Ovary (tissue), 9 donors: ENCODE measurements around the gene SMAD3. TPM values are rescaled to one million over a fixed set of nuclear protein-coding genes. Genes with fewer than 3 reads are reported as not detected.

Experiments
- DNase-seq, 5 donors: peaks; one replicate each; pipeline ENCODE4 v3.0.0-alpha.2; 2019 to 2020
- H3K27ac ChIP-seq, 2 donors: fragments of 200-600 bp; one replicate each; pipeline versions ENCODE4 v1.5.1 to v1.8.0; 2019 to 2022
- H3K27me3 ChIP-seq: fragments of 200-600 bp; one replicate; pipeline ENCODE4 v1.8.0; 2022
- H3K36me3 ChIP-seq: fragments of 200-600 bp; sonication (generic); one replicate; pipeline ENCODE4 v1.5.1; 2019
- H3K4me1 ChIP-seq: one replicate; pipeline ENCODE4 v1.8.1; 2013; ENCODE audit warnings: mild to moderate bottlenecking, moderate library complexity; ENCODE audit not compliant: insufficient read depth
- H3K4me3 ChIP-seq: fragments of 200-600 bp; sonication (generic); one replicate; pipeline ENCODE4 v1.5.1; 2017
- H3K9me3 ChIP-seq, 2 donors: fragments of 200-600 bp in 1 of 2; sonication (generic) in 1 of 2; one replicate each; pipeline versions ENCODE4 v1.5.1 to v1.8.1; 2013 to 2019; ENCODE audit warnings: mild to moderate bottlenecking in 1 of 2, moderate library complexity in 1 of 2
- EP300 ChIP-seq: sonication (generic); formaldehyde crosslinking; IDR thresholded peaks from one replicate; pipeline ENCODE4 v1.6.1; 2017; ENCODE audit warnings: antibody characterized with exemption
- POLR2A ChIP-seq: fragments of 450-650 bp; IDR thresholded peaks from one replicate; pipeline ENCODE4 v1.6.1; 2017; ENCODE audit warnings: antibody characterized with exemption, mild to moderate bottlenecking, moderate library complexity
- WGBS, 3 donors: extraction: QIAGEN DNeasy Blood & Tissue Kit in 1 of 3; methylation state at CpG; one replicate each; pipeline versions ENCODE4 v1.1.5 to v1.1.7; 2013 to 2017; 5-methylcytosine and 5-hydroxymethylcytosine counted together
- intact Hi-C, 4 donors: fragments of 100-400 bp; cut with DNase I; formaldehyde crosslinking; loops; one replicate each; pipeline versions ENCODE4 v1.11.0 to v1.15.1; 2022 to 2023
- polyA plus RNA-seq, 2 donors: library from polyadenylated mRNA; stranded (reverse); fragments of 200-250 nt in 1 of 2; fragments of 350-450 nt in 1 of 2; fragmentation: Illumina TruSeq in 1 of 2; extraction: RNeasy Lipid Tissue Mini Kit (QIAGEN cat#74804) in 1 of 2; gene quantifications; one replicate each; pipeline ENCODE4 v1.2.3, GENCODE V29; 2013 to 2014
- total RNA-seq, 7 donors: library from RNA; depleted of rRNA in 2 of 7; stranded (reverse); fragments of >200 nt in 2 of 7; fragmentation: NEBNext Ultra II Directional in 3 of 7; extraction: Animal tissue kit (Norgen Biotek cat#: 25700) in 3 of 7; gene quantifications; one replicate each; pipeline versions ENCODE4 v1.1.0 to v1.2.4, GENCODE V29; 2016 to 2023
- TF ChIP-seq, protein P1 (sequence below), 3 donors: fragments of 450-650 bp in 2 of 3; fragments of 200-600 bp in 1 of 3; IDR thresholded peaks; one replicate each; pipeline versions ENCODE4 v1.5.1 to v1.8.0; 2016 to 2022; ENCODE audit warnings: antibody characterized with exemption in 3 of 3, mild to moderate bottlenecking in 1 of 3
- donor health status: DM: no; HTN: no; CAD: no; lungs with moderate emphysema.
- donor health status: DM: no; HTN: no; CAD: no.
- donor health status: Bipolar disorder and iron deficiency.
- donor health status: DM: yes; HTN: yes; CAD: no.
- donor health status: DM: no; HTN: no; CAD: no.
- donor health status: DM: yes; HTN: yes; CAD: no.

Gene SMAD3
- total and polyA plus RNA-seq, 9 donors: 18.7 to 78.6 (median 46.0) TPM

DNA sequence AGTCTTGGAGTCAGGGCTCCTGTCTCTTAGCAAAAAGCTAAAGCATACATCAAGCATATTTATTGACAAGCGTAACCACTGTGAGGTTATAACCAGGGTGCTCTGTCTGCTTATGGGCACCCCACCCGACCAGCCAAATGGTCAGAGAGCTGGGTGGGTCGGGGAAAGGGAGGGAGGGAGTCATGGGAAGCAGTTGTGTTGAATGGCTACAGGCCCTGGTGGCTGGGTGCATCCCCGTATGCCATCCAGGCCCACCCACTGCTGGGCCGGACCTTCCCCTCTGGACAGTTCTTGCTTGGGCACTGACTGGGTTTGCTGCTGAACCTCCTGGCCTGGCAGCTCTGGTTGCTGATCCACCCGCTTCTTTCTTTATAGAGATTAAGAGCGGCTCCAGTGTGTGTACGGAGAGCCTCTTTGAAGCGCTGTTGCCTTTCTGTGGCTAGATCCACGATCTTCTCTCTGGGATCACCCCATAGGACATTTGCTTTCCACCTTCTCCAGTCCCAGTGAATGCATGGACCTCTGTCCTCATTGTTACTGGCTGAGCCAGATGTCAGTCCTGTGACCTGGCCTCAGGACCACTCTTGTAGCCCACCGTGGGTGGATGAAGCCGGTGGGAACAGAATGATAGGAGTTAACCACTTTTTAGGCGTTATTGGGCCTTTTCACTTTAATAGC is 59.6 kb downstream of the SMAD3 start:
- Histone ChIP-seq H3K27me3 (no peaks in the 10 kb centered on the region), H3K9me3 (no peaks in the 10 kb centered on the region), H3K4me1 (peaks cover 49% of the 10 kb centered on the region), H3K27ac (peak overlapping the region; percentile 66 to 84), H3K36me3 (no peaks in the 10 kb centered on the region), H3K4me3 (no peak overlapping the region)
- TF ChIP-seq, protein P1, sequence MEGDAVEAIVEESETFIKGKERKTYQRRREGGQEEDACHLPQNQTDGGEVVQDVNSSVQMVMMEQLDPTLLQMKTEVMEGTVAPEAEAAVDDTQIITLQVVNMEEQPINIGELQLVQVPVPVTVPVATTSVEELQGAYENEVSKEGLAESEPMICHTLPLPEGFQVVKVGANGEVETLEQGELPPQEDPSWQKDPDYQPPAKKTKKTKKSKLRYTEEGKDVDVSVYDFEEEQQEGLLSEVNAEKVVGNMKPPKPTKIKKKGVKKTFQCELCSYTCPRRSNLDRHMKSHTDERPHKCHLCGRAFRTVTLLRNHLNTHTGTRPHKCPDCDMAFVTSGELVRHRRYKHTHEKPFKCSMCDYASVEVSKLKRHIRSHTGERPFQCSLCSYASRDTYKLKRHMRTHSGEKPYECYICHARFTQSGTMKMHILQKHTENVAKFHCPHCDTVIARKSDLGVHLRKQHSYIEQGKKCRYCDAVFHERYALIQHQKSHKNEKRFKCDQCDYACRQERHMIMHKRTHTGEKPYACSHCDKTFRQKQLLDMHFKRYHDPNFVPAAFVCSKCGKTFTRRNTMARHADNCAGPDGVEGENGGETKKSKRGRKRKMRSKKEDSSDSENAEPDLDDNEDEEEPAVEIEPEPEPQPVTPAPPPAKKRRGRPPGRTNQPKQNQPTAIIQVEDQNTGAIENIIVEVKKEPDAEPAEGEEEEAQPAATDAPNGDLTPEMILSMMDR (IDR thresholded peaks at IDR 0.05): no peak
- no peak for TF ChIP-seq POLR2A
- TF ChIP-seq EP300: no peak
- 27 to 37% (median 29%) methylated on average over 13 of the region's 13 CpGs for WGBS, 3 donors
- DNase-seq: peak in 2 of 5 donors; percentile 12 to 32
- intact Hi-C loops: loop anchor here in 2 of 4 donors (10.0 kb wide), 1 partner anchor 60 kb away; the partner anchor contains the start of gene SMAD3 (in 2 of the 2)

DNA sequence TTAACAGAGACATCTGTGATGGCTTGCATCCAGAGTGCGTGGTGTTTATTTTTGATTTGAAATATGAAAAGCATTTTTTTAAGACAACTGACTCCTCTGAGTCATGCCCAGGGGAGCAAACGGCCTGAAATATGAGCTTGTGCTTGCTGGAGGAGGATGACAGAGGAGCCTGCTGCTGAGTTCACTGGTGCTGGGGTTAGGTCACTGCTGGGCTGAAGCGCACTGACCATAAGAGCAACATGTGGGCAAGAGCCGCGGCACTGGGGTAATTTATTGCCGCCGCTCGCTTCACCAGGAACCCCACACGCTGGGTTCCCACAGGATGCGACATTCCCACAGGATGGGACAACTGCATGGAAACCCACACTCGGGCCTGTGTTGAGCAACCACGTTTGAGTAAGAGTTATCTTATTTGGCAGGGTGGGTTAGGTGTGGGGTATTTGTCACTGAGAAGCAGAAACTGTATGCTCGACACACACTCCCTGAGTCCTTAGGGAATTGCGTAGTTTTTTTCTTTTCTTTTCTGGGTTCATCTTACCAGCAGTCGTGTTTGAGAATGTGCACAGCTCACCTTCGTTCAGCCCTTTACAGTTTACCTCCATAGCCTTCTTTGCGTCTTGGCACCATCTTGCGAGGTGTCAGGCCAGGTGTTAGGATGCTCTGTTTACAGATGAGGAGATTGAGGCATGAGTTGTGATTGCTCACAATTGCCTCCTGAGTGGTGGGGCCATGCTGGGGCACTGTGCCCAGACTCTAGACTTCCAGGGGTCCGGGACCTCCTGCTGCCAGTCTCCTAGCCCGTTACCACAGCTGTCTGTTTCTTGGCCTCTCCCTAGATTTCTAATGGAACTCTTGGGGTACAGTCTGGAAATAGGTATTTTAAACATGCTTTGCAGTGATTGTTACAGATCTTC is 60.4 kb downstream of the SMAD3 start:
- peaks cover 47% of the 10 kb centered on the region for H3K4me1 ChIP-seq
- intact Hi-C loops: loop anchor here in 2 of 4 donors (10.0 kb wide), 1 partner anchor 61 kb away; the partner anchor contains the start of gene SMAD3 (in 2 of the 2)
- H3K36me3 ChIP-seq: no peaks in the 10 kb centered on the region
- H3K9me3 ChIP-seq: no peaks in the 10 kb centered on the region
- TF ChIP-seq POLR2A (no peak), EP300 (no peak)
- TF ChIP-seq, protein P1 (IDR thresholded peaks at IDR 0.05): no peak
- 24 to 31% (median 25%) methylated on average over 20 of the region's 20 CpGs for WGBS, 3 donors
- no peaks in the 10 kb centered on the region for H3K27me3 ChIP-seq
- no peak overlapping the region for H3K4me3 ChIP-seq
- DNase-seq: peak; percentile 74 to 87 (median 76)
- peak overlapping the region; percentile 4 to 84 for H3K27ac ChIP-seq

DNA sequence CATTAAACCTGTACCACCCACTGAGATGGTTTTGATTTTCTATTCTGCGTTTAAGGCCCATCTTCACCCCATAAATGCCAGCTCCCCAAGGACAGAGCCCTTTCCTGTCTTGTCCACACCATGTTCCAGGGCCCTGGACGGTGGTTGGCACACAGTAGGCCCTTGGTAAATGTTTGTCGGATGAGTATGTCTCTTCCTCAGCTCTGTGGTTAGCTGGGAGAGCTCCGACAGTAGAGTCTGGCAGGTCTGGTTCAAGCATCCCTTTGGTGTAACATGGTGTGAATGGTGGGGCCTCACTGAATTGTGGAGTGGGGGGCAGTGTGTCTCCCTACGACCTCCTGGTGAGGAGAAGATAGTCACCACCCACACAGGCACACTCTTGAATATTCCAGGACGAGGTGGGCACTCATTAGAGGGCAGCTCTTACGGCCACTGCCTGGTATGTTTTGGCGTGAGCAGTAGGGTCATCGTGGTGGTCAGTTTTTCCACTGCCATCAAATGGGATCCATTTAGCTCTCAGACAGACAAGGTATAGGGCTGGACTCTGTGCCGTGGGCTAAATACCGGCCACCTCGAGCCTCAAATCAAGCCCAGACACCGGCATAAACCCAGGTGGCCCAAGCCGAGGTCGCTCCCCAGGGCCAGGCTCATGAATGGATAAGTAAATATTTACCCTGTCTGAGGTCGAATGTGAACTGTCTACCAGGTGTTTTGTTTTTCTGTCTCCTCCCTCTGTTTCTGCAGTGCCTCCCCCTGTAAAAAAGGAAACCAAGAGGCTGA is 61.3 kb downstream of the SMAD3 start:
- Histone ChIP-seq H3K36me3 (no peaks in the 10 kb centered on the region), H3K4me3 (no peak overlapping the region), H3K27ac (peak overlapping the region in 1 of 2 donors; percentile 84), H3K9me3 (no peaks in the 10 kb centered on the region), H3K27me3 (no peaks in the 10 kb centered on the region), H3K4me1 (peaks cover 51% of the 10 kb centered on the region)
- WGBS, 3 donors: 62 to 73% (median 66%) methylated on average over 16 of the region's 16 CpGs
- intact Hi-C loops: loop anchor here in 2 of 4 donors (10.0 kb wide), 1 partner anchor 62 kb away; the partner anchor contains the start of gene SMAD3 (in 2 of the 2)
- no peak for DNase-seq
- TF ChIP-seq POLR2A (no peak), EP300 (no peak)
- TF ChIP-seq, protein P1 (IDR thresholded peaks at IDR 0.05): no peak

DNA sequence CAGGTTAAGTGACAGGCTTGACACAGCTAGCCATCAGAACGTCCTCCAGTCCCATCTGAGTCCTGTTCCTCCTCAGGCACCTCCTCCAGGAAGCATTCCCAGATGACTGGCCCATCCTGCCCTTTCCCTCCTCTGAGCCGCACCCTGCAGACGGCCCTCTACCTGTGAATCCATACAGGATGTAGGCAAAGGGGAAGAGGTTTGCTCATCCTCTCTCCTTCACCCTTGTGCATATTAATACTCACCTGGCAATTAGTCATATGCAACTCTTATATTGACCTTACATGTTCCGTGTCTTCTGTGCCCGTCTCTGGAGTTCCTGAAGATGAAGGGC is 61.9 kb downstream of the SMAD3 start:
- Histone ChIP-seq H3K27ac (peak overlapping the region in 1 of 2 donors; percentile 84), H3K4me1 (peaks cover 53% of the 10 kb centered on the region)

More for the DNA sequence above, 61.9 kb downstream of the SMAD3 start:
- TF ChIP-seq, protein P1 (IDR thresholded peaks at IDR 0.05): no peak
- TF ChIP-seq EP300: no peak
- WGBS, 3 donors: 76 to 83% (median 83%) methylated on average over 5 of the region's 5 CpGs
- Histone ChIP-seq H3K9me3 (no peaks in the 10 kb centered on the region), H3K4me3 (no peak overlapping the region), H3K36me3 (no peaks in the 10 kb centered on the region), H3K27me3 (no peaks in the 10 kb centered on the region)
- DNase-seq: peak in 1 of 5 donors; percentile 26
- intact Hi-C loops: loop anchor here in 2 of 4 donors (10.0 kb wide), 1 partner anchor 62 kb away; the partner anchor contains the start of gene SMAD3 (in 2 of the 2)
